Gastrocnemius medialis (tissue), 4 donors: Measurements from ENCODE around the gene ZNF516. TPM values are rescaled to one million over a fixed set of nuclear protein-coding genes. Genes with fewer than 3 reads are reported as not detected.

Experiments used
- ATAC-seq, 2 donors: fragments of 150-250 bp; one replicate each; pipeline ENCODE4 v1.9.1; 2016
- DNase-seq, 2 donors: peaks; one replicate each; pipeline ENCODE4 v3.0.0-alpha.2; 2019
- H3K27ac ChIP-seq, 4 donors: fragments of 200-600 bp; sonication (generic); 1 replicate in 1 of 4; 2 replicates in 3 of 4; pipeline ENCODE4 v1.5.1; 2016 to 2018; ENCODE audit warnings: mild to moderate bottlenecking in 2 of 4, moderate library complexity in 1 of 4
- H3K27me3 ChIP-seq, 3 donors: fragments of 200-600 bp; sonication (generic) in 2 of 3; 1 replicate in 1 of 3; 2 replicates in 2 of 3; pipeline versions ENCODE4 v1.5.1 to v1.6.0; 2016 to 2019; ENCODE audit warnings: mild to moderate bottlenecking in 1 of 3, moderate library complexity in 1 of 3
- H3K36me3 ChIP-seq, 2 donors: fragments of 200-600 bp; sonication (generic) in 1 of 2; one replicate each; pipeline ENCODE4 v1.5.1; 2017 to 2018
- H3K4me1 ChIP-seq, 2 donors: fragments of 200-600 bp; sonication (generic) in 1 of 2; one replicate each; pipeline ENCODE4 v1.5.1; 2016 to 2017; ENCODE audit warnings: mild to moderate bottlenecking in 2 of 2
- H3K4me3 ChIP-seq, 4 donors: fragments of 200-600 bp; sonication (generic) in 3 of 4; 1 replicate in 1 of 4; 2 replicates in 3 of 4; pipeline ENCODE4 v1.5.1; 2016 to 2019; ENCODE audit warnings: mild to moderate bottlenecking in 2 of 4
- H3K9me3 ChIP-seq, 3 donors: fragments of 200-600 bp; sonication (generic) in 2 of 3; 1 replicate in 1 of 3; 2 replicates in 2 of 3; pipeline ENCODE4 v1.5.1; 2016 to 2019
- POLR2A ChIP-seq, 2 donors: fragments of 450-650 bp; IDR thresholded peaks; one replicate each; pipeline ENCODE4 v1.6.1; 2017; ENCODE audit warnings: antibody characterized with exemption in 2 of 2, mild to moderate bottlenecking in 2 of 2, moderate library complexity in 2 of 2
- in situ Hi-C, 4 donors: fragments of 200-750 bp; cut with MboI; loops; one replicate each; pipeline versions ENCODE4 v1.15.0 to v1.8.0; 2017; ENCODE audit warnings: low sequenced_read_pairs in 4 of 4
- intact Hi-C: fragments of 100-400 bp; cut with DNase I; formaldehyde crosslinking; loops from one replicate; pipeline ENCODE4 v1.15.1; 2023; ENCODE audit warnings: low total_unique reads
- total RNA-seq, 4 donors: library from RNA; depleted of rRNA; stranded (reverse); fragments of >200 nt; gene quantifications; one replicate each; pipeline versions ENCODE4 v1.1.0 to v1.2.3, GENCODE V29; 2016
- TF ChIP-seq, protein P1 (sequence below), 5 experiments: fragments of 450-650 bp in 3 of 5; fragments of 200-600 bp in 2 of 5; sonication (generic) in 2 of 5; IDR thresholded peaks in 4 of 5; conservative IDR thresholded peaks in 1 of 5; 1 replicate in 4 of 5; 2 replicates in 1 of 5; pipeline ENCODE4 v1.5.1; 2016 to 2019; ENCODE audit warnings: antibody characterized with exemption in 5 of 5, mild to moderate bottlenecking in 3 of 5, moderate library complexity in 3 of 5

The ZNF516 gene
- total RNA-seq, 4 donors from 2014 or later, result 8.4 to 19.3 (median 12.4) TPM

DNA sequence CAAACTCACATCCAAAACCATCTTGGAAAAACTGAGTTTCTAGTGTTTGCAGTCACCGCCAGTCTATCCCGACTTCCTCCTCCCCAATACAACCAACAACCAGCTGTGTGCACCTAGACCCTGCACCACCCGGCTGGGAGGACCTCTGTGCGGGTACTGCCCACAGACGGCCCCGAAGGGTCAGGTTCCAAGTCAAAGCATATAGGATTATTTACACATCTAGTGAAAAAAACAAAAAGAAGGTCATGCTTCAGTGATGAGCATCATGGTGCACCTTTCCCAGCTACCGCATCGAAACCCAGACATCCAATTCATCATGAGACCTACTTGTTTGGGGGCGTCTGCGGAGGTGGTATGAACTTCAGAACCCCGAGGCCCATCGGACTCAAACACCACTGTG is 124.8 kb downstream of the ZNF516 start:
- DNase-seq (no peak), ATAC-seq (no peak)
- in situ Hi-C loops, result no loop called here
- H3K27ac ChIP-seq, result no peak overlapping the region
- no peaks in the 10 kb centered on the region for H3K4me1 ChIP-seq
- H3K27me3 ChIP-seq, result no peaks in the 10 kb centered on the region
- no peak for TF ChIP-seq POLR2A (IDR thresholded peaks at IDR 0.05)
- H3K36me3 ChIP-seq, result peaks cover 0 to 15% of the 10 kb centered on the region in 2 donors
- no peak overlapping the region for H3K4me3 ChIP-seq
- intact Hi-C loops, result no loop called here
- no peaks in the 10 kb centered on the region for H3K9me3 ChIP-seq

GRCh38 chr18:76369791-76370190 is 125.3 kb downstream of the ZNF516 start:
- ATAC-seq, result no peak

DNA sequence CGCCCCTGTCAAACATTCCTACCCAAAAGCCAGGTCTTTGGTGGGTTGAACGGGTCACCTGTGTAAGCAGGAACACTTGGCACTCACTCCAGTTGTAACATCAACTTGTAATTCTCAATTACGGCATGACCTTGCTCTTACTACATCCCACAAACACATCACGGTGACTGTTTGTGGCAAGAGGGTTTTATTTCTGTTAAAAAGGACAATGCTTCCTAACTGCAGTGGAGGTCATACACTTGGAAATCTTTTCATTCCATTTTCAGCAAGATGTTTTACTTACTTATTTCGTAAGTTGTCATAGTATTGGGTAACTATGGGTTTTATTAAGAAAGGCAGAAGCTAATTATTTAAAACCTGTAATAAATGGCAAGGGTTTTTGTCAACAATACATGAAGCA is 126.1 kb downstream of the ZNF516 start:
- H3K4me3 ChIP-seq, result no peak overlapping the region
- DNase-seq, result no peak
- no peaks in the 10 kb centered on the region for H3K27me3 ChIP-seq
- no peaks in the 10 kb centered on the region for H3K4me1 ChIP-seq
- no peak overlapping the region for H3K27ac ChIP-seq
- no peaks in the 10 kb centered on the region for H3K9me3 ChIP-seq
- in situ Hi-C loops (no loop called here), intact Hi-C loops (no loop called here)
- peaks cover 0 to 15% of the 10 kb centered on the region in 2 donors for H3K36me3 ChIP-seq
- no peak for ATAC-seq
- TF ChIP-seq, protein P1, sequence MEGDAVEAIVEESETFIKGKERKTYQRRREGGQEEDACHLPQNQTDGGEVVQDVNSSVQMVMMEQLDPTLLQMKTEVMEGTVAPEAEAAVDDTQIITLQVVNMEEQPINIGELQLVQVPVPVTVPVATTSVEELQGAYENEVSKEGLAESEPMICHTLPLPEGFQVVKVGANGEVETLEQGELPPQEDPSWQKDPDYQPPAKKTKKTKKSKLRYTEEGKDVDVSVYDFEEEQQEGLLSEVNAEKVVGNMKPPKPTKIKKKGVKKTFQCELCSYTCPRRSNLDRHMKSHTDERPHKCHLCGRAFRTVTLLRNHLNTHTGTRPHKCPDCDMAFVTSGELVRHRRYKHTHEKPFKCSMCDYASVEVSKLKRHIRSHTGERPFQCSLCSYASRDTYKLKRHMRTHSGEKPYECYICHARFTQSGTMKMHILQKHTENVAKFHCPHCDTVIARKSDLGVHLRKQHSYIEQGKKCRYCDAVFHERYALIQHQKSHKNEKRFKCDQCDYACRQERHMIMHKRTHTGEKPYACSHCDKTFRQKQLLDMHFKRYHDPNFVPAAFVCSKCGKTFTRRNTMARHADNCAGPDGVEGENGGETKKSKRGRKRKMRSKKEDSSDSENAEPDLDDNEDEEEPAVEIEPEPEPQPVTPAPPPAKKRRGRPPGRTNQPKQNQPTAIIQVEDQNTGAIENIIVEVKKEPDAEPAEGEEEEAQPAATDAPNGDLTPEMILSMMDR (IDR thresholded peaks at IDR 0.05 in 4 of 5, conservative IDR thresholded peaks at IDR 0.05 in 1 of 5), result no peak
- no peak for TF ChIP-seq POLR2A (IDR thresholded peaks at IDR 0.05)

More at GRCh38 chr18:76369791-76370190, 125.3 kb downstream of the ZNF516 start:
- intact Hi-C loops (no loop called here), in situ Hi-C loops (no loop called here)
- H3K4me1 ChIP-seq, result no peaks in the 10 kb centered on the region
- H3K27me3 ChIP-seq, result no peaks in the 10 kb centered on the region
- no peaks in the 10 kb centered on the region for H3K9me3 ChIP-seq
- peaks cover 0 to 15% of the 10 kb centered on the region in 2 donors for H3K36me3 ChIP-seq
- TF ChIP-seq POLR2A (IDR thresholded peaks at IDR 0.05), result no peak
- TF ChIP-seq, protein P1 (IDR thresholded peaks at IDR 0.05 in 4 of 5, conservative IDR thresholded peaks at IDR 0.05 in 1 of 5), result no peak
- H3K4me3 ChIP-seq, result no peak overlapping the region
- no peak overlapping the region for H3K27ac ChIP-seq
- no peak for DNase-seq

DNA sequence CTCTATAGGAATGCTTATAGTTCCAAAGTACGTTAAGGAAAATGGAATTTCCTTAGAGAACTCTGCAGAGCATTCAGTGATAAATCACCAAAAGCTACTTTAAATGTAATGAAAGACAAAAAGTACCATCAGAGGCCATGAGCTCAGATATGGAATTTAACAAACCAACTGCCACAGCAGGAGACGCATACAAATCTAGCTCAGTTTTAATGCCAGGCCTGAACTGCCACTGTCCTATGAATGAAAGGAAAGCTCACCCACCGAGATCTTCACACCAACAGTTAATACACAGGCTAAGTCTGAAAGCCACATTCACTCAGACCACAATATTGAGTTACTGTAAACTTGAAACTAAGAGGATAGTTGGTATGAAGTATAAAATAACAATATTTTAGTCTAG is 126.8 kb downstream of the ZNF516 start:
- Histone ChIP-seq H3K27me3 (no peaks in the 10 kb centered on the region), H3K27ac (no peak overlapping the region), H3K4me1 (no peaks in the 10 kb centered on the region), H3K4me3 (no peak overlapping the region), H3K9me3 (no peaks in the 10 kb centered on the region), H3K36me3 (peaks cover 0 to 15% of the 10 kb centered on the region in 2 donors)
- intact Hi-C loops, result no loop called here
- ATAC-seq, result no peak
- no peak for DNase-seq
- in situ Hi-C loops, result no loop called here
- TF ChIP-seq POLR2A (IDR thresholded peaks at IDR 0.05), result no peak
- TF ChIP-seq, protein P1 (IDR thresholded peaks at IDR 0.05 in 4 of 5, conservative IDR thresholded peaks at IDR 0.05 in 1 of 5), result no peak

DNA sequence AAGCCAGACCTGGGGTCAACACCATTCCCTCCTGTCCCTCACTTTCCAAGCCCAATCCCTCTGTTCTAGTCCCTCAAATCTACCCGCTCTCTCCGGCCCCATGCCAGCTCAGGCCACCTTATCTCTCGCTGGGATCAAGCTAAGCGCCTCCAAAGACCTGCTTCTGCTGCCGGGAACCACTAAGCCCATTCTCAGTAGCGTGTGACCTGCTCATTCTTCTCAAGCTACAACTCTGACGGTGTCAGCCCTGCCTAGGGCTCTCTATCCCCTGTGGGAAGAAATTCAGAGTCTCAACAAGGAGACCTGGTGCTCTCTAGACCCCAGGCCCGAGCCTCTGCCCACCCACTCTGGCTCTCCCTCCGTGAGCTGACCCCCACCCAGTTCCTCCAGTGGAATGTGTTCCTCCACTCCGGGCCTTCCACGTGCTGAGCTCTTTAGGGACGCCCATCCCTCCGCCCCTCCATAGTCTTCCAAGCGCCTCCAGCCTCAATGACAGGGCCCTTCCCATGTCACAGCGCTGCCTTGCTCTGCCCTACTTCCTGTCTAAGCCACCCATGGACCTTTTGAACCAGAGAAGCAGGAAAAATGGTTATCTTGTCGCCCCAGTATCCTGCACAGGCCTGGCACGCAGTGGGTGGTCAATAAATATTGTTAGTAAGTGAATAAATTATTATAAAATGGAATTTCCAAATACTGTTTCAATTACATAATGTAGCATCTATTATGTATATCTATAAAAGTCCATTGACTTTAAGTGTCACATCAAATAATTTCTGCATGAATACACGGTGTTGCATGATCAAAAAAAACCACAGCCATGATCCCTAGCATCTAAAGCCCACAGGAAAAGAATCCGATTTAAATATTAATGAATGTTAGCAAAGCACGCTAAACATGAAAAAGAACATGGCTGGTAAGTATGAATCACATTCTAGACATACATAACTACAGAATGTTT is 127.6 kb downstream of the ZNF516 start:
- Histone ChIP-seq H3K27me3 (no peaks in the 10 kb centered on the region), H3K36me3 (peaks cover 0 to 15% of the 10 kb centered on the region in 2 donors), H3K4me3 (no peak overlapping the region), H3K9me3 (no peaks in the 10 kb centered on the region), H3K27ac (no peak overlapping the region), H3K4me1 (no peaks in the 10 kb centered on the region)
- in situ Hi-C loops (no loop called here), intact Hi-C loops (no loop called here)
- TF ChIP-seq, protein P1 (IDR thresholded peaks at IDR 0.05 in 4 of 5, conservative IDR thresholded peaks at IDR 0.05 in 1 of 5), result no peak
- ATAC-seq (no peak), DNase-seq (no peak)
